BE2C (cell line): Measurements from ENCODE around the gene FREM2.

Experiments used
- DNase-seq: peaks from one replicate; pipeline ENCODE4 v3.0.0-alpha.2; 2020
- H3K27me3 ChIP-seq: fragments of 250-450 bp; sonication (Bioruptor Pico); 2 replicates; pipeline ENCODE4 v1.5.1; 2020; ENCODE audit warnings: mild to moderate bottlenecking
- H3K36me3 ChIP-seq: fragments of 250-450 bp; sonication (Bioruptor Pico); 2 replicates; pipeline ENCODE4 v1.5.1; 2020; ENCODE audit warnings: mild to moderate bottlenecking
- H3K4me1 ChIP-seq: fragments of 250-450 bp; sonication (Bioruptor Pico); 2 replicates; pipeline ENCODE4 v1.5.1; 2020
- H3K4me3 ChIP-seq: 2 replicates; pipeline ENCODE4 v1.5.1; 2011; ENCODE audit warnings: low read depth, low read length
- H3K9me3 ChIP-seq: fragments of 250-450 bp; sonication (Bioruptor Pico); 2 replicates; pipeline ENCODE4 v1.5.1; 2020
- TF ChIP-seq, protein P1 (sequence below): IDR thresholded peaks from 2 replicates; pipeline ENCODE4 v1.5.1; 2012; ENCODE audit warnings: mild to moderate bottlenecking, low read depth, low read length

The FREM2 gene

DNA sequence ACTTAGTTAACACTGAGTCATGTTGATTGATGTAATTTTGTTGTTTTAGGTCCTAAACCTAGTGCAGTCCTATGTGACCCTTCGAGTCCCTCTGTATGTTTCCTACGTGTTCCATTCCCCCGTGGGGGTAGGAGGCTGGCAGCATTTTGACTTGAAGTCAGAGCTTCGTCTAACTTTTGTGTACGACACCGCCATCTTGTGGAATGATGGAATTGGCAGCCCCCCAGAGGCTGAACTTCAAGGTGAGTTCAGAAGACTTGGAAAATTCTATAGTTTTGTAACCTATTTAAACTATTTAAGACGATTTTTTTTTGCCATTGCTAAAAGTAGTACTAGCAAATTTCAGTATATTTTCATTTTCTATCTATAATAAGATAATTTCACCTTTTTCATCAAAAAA, 185.8 kb downstream of the FREM2 start:
- no peak overlapping the region for H3K4me3 ChIP-seq
- no peaks in the 10 kb centered on the region for H3K4me1 ChIP-seq
- H3K9me3 ChIP-seq = no peaks in the 10 kb centered on the region
- peak; percentile 61 for DNase-seq
- peaks cover 13% of the 10 kb centered on the region for H3K27me3 ChIP-seq
- H3K36me3 ChIP-seq = no peaks in the 10 kb centered on the region
- TF ChIP-seq, protein P1, sequence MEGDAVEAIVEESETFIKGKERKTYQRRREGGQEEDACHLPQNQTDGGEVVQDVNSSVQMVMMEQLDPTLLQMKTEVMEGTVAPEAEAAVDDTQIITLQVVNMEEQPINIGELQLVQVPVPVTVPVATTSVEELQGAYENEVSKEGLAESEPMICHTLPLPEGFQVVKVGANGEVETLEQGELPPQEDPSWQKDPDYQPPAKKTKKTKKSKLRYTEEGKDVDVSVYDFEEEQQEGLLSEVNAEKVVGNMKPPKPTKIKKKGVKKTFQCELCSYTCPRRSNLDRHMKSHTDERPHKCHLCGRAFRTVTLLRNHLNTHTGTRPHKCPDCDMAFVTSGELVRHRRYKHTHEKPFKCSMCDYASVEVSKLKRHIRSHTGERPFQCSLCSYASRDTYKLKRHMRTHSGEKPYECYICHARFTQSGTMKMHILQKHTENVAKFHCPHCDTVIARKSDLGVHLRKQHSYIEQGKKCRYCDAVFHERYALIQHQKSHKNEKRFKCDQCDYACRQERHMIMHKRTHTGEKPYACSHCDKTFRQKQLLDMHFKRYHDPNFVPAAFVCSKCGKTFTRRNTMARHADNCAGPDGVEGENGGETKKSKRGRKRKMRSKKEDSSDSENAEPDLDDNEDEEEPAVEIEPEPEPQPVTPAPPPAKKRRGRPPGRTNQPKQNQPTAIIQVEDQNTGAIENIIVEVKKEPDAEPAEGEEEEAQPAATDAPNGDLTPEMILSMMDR = peak; percentile 86

DNA sequence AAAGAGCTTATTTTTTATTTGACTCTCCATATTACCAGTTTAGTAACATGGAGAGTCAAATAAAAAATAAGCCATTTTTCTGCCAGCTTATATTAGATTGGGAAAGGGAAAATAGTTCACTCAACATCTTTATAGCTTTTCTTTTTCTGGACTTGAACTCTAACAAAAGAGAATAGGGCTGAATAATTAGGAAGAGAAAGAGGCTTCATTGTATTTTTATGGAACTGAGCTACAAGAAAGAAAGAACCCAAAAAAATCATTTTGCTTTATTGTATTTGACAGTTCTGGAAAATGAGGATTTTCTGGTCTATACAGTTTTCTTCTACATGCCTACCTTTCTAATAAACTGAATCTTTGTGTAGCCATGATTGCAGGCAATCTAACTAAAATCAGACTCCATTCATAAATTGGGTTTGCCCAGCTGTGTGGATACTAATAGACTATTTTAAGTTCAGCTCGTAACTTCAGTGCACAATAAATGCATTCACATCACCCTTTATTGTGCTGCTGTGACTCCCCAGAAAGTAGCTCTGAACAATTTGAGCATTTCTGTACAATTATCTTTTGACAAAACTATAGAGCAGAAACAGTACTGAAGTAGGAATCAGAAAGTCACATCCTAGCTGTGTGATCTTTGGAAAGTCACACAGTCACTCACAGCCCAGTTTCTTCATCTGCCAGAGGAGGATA, 188.5 kb downstream of the FREM2 start:
- Histone ChIP-seq H3K4me1 (no peaks in the 10 kb centered on the region), H3K9me3 (no peaks in the 10 kb centered on the region), H3K27me3 (peaks cover 13% of the 10 kb centered on the region), H3K4me3 (no peak overlapping the region), H3K36me3 (no peaks in the 10 kb centered on the region)
- TF ChIP-seq, protein P1 = no peak
- no peak for DNase-seq

DNA sequence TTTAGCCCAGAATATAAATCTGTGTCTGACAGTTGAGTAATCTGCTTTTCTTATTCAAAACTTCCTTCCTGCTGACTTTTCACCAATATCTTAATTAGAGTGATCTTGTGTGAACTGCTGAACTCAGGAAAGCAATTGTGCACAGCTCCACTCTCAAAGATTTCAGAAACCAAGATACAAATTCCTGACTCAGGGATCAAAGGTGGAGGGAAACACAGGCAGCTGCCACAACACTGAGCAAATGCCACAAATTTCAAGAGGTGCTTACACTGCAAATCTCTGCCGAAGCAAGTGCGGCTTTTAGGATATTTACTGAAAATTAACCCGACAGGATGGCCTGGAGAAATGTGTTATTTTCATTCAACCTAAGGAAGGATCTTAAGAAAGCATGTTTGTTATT, 192.4 kb downstream of the FREM2 start:
- H3K4me1 ChIP-seq = no peaks in the 10 kb centered on the region
- no peak overlapping the region for H3K4me3 ChIP-seq
- H3K9me3 ChIP-seq = no peaks in the 10 kb centered on the region
- TF ChIP-seq, protein P1 = no peak
- peaks cover 5% of the 10 kb centered on the region; the same call in 1 of the 2 replicates for H3K27me3 ChIP-seq
- DNase-seq = no peak
- no peaks in the 10 kb centered on the region for H3K36me3 ChIP-seq

DNA sequence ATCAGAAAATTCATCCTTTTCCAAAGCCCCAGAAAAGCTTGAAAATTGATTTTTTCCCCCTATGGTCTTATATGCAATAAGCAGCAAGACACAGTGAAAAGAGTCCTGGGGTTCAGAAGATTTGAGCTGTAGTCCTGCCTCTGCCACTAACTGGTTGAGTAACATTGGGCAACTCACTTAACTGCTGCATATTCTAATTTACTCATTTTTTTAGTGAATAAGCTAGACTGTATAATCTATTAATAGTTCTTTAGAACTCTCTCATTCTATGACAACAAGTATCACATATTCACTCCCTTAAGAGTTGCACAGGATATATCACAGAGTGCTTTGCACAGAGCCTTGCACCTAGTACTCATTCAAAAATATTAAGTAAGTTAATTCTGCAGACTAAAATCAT, 192.9 kb downstream of the FREM2 start:
- Histone ChIP-seq H3K27me3 (0 out of 2 replicates have a peak, but pooled peaks cover under 1% of the 10 kb centered on the region), H3K36me3 (no peaks in the 10 kb centered on the region), H3K9me3 (no peaks in the 10 kb centered on the region), H3K4me1 (no peaks in the 10 kb centered on the region), H3K4me3 (no peak overlapping the region)
- TF ChIP-seq, protein P1 = no peak
- DNase-seq = no peak

DNA sequence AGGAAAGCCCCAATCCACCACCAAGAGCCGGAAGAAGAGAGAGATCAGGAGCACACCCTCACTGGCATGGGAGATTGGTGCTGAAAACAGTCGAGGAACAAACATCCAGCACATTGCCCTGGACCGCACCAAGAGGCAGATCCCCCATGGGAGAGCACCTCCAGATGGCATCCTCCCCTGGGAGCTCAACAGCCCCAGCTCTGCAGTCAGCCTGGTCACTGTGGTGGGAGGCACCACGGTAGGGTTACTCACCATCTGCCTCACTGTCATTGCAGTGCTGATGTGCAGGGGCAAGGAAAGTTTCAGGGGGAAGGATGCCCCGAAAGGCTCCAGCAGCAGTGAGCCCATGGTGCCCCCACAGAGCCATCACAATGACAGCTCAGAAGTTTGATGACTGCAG, 193.5 kb downstream of the FREM2 start:
- TF ChIP-seq, protein P1 = no peak

DNA sequence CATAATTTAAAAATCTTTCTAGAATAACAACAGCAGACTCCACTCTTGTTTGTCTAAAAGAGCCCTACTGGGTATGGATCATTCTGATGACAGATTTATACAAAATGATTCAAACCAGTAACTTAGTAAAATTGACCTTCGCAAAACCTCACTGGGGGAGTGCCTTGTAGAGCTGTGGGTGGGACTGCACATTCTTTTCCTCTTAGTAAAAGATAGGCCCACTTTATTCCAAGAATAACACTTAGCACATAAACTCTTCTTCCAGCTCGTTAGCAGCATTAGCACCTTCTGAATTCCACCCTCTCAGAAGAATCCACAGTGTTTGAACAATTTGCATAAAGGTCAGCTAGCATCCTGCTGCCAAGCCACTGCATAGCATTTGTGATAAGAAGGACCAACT, 196.9 kb downstream of the FREM2 start:
- no peak for DNase-seq
- Histone ChIP-seq H3K4me1 (no peaks in the 10 kb centered on the region), H3K27me3 (no peaks in the 10 kb centered on the region), H3K4me3 (no peak overlapping the region), H3K36me3 (no peaks in the 10 kb centered on the region), H3K9me3 (no peaks in the 10 kb centered on the region)
- TF ChIP-seq, protein P1 = no peak

More for the DNA sequence above, 193.5 kb downstream of the FREM2 start:
- Histone ChIP-seq H3K4me1 (no peaks in the 10 kb centered on the region), H3K4me3 (no peak overlapping the region), H3K27me3 (no peaks in the 10 kb centered on the region), H3K9me3 (no peaks in the 10 kb centered on the region), H3K36me3 (no peaks in the 10 kb centered on the region)
- DNase-seq = no peak
